ENCODE measurements around the gene LY6G6D. TPM values are rescaled to one million over a fixed set of nuclear protein-coding genes. Genes with fewer than 3 reads are reported as not detected.
A peak's percentile ranks its signal among the peaks of the same experiment; 100 is the strongest.

The LY6G6D gene, protein sequence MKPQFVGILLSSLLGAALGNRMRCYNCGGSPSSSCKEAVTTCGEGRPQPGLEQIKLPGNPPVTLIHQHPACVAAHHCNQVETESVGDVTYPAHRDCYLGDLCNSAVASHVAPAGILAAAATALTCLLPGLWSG
- not detected for polyA plus RNA-seq (2012; ENCODE audit: low read depth, missing spikeins)

GRCh38 chr6:31715022-31715958 is at the start of gene LY6G6D:
LY6G6D (plus strand) TSS chr6:31715348; CDS start chr6:31715356, 8 bp downstream.
- DNase-seq (ENCODE audit: insufficient read length, low spot score) (no peak), FAIRE-seq (no peak)
- no peak for TF ChIP-seq SPI1 (IDR thresholded peaks at IDR 0.05; ENCODE audit: low read depth, low read length)
- TF ChIP-seq POLR2A (IDR thresholded peaks at IDR 0.05; ENCODE audit: low read depth, low read length), result no peak
- TF ChIP-seq PAX5 (IDR thresholded peaks at IDR 0.05; ENCODE audit: insufficient read depth, low read length, severe bottlenecking), result no peak
- no peak for TF ChIP-seq POLR2AphosphoS5 (IDR thresholded peaks at IDR 0.05; ENCODE audit: low read depth, low read length)
- TF ChIP-seq POU2F2 (IDR thresholded peaks at IDR 0.05; ENCODE audit: low read depth, low read length), result no peak
- no peak for TF ChIP-seq TAF1 (IDR thresholded peaks at IDR 0.05; ENCODE audit: low read depth, low read length)

DNA sequence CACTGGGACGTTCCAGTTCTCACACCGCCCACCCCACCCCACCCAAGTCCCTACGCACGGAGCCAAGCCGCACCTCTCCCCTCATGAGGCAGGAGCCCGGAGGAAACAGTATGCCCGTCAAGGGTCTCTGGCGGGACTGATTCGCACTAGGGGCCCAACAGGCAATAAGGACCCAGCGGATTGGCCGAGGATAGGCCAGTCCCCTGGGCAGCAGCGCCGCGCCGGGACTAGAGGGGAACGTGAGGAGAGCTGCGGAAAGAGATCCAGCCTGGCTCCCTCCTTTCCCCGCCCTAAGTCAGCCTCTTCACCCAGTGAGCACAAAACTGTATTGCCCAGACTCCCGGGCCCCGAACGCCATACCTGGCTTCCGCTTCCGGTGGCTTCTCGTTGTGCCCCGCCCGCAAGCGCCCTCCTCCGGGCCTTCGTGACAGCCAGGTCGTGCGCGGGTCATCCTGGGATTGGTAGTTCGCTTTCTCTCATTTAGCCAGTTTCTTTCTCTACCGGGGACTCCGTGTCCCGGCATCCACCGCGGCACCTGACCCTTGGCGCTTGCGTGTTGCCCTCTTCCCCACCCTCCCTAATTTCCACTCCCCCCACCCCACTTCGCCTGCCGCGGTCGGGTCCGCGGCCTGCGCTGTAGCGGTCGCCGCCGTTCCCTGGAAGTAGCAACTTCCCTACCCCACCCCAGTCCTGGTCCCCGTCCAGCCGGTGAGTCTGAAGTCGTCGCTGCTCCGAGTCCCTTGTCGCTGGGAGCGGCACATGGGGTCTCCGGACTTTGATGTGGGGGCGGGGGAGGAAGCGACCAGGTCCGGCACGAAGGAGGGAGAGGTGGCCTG is 49.4 kb upstream of the LY6G6D start, which contains the start of gene CSNK2B:
Gene CSNK2B, plus strand, starts transcription at position 580 of the 836 bp plus-strand sequence. CDS start 752 bp downstream, outside the sequence.
- TF ChIP-seq TAF1 (IDR thresholded peaks at IDR 0.05; ENCODE audit: low read depth, low read length) (peak; percentile 73), SPI1 (IDR thresholded peaks at IDR 0.05; ENCODE audit: low read depth, low read length) (peak; percentile 11; the same call in 1 of the 2 replicates), POLR2A (IDR thresholded peaks at IDR 0.05; ENCODE audit: low read depth, low read length) (peak; percentile 95), POLR2AphosphoS5 (IDR thresholded peaks at IDR 0.05; ENCODE audit: low read depth, low read length) (peak; percentile 95), POU2F2 (IDR thresholded peaks at IDR 0.05; ENCODE audit: low read depth, low read length) (peak; percentile 44; the same call in 1 of the 2 replicates), PAX5 (IDR thresholded peaks at IDR 0.05; ENCODE audit: insufficient read depth, low read length, severe bottlenecking) (no peak)
- DNase-seq (ENCODE audit: insufficient read length, low spot score) (peak; percentile 97), FAIRE-seq (peak; percentile 88)

GRCh38 chr6:31666337-31666965 is 48.7 kb upstream of the LY6G6D start:
- FAIRE-seq, result no peak

DNA sequence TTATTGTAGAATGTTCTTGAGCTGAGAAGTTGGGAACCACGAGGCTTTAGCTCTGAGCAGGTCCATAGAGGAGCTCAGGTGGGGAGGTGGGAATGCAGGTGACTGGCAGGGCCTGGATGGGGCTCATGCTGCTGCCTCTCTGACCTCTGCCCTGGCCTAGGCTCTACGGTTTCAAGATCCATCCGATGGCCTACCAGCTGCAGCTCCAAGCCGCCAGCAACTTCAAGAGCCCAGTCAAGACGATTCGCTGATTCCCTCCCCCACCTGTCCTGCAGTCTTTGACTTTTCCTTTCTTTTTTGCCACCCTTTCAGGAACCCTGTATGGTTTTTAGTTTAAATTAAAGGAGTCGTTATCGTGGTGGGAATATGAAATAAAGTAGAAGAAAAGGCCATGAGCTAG is 45.5 kb upstream of the LY6G6D start, which contains the start of gene LY6G5B:
Gene LY6G5B, plus strand, starts transcription at position 301 of the 400 bp plus-strand sequence. CDS start 975 bp downstream, outside the sequence.
- DNase-seq (ENCODE audit: insufficient read length, low spot score) (no peak), FAIRE-seq (no peak)
- TF ChIP-seq POLR2AphosphoS5 (IDR thresholded peaks at IDR 0.05; ENCODE audit: low read depth, low read length), result no peak
- no peak for TF ChIP-seq PAX5 (IDR thresholded peaks at IDR 0.05; ENCODE audit: insufficient read depth, low read length, severe bottlenecking)
- TF ChIP-seq POU2F2 (IDR thresholded peaks at IDR 0.05; ENCODE audit: low read depth, low read length), result no peak
- TF ChIP-seq POLR2A (IDR thresholded peaks at IDR 0.05; ENCODE audit: low read depth, low read length), result no peak
- no peak for TF ChIP-seq TAF1 (IDR thresholded peaks at IDR 0.05; ENCODE audit: low read depth, low read length)

More at GRCh38 chr6:31666337-31666965, 48.7 kb upstream of the LY6G6D start:
- no peak for DNase-seq (ENCODE audit: insufficient read length, low spot score)
- TF ChIP-seq POU2F2 (IDR thresholded peaks at IDR 0.05; ENCODE audit: low read depth, low read length) (no peak), TAF1 (IDR thresholded peaks at IDR 0.05; ENCODE audit: low read depth, low read length) (no peak), POLR2A (IDR thresholded peaks at IDR 0.05; ENCODE audit: low read depth, low read length) (no peak), POLR2AphosphoS5 (IDR thresholded peaks at IDR 0.05; ENCODE audit: low read depth, low read length) (no peak), PAX5 (IDR thresholded peaks at IDR 0.05; ENCODE audit: insufficient read depth, low read length, severe bottlenecking) (no peak), SPI1 (IDR thresholded peaks at IDR 0.05; ENCODE audit: low read depth, low read length) (no peak)

DNA sequence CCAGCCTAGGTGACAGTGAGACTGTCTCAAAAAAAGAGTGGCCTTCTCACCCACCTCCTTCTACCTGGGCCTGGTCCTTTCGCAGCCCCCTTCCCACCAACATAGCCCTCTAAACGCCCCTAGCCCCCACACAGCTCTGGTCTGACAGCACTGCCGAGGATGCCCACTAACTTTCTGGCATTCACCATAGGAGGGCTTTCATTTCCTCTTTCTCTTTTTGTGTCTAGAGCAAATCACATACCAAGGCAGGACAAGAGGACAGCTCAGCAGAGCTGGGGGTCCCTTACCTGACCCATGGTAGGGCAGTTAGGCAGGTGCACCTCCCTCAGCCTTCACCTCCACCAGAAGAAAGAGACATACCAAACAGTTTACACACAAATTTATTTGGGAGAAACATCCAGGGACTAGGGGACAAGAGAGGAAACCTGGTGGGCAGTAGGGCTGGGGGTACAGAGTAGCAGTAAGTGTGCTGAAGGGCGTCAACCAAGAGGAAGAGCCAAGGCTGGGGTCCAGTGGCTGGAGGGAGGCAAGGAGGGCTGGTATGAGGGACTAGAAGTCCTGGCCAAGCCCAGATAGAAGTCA is 38.7 kb upstream of the LY6G6D start:
- TF ChIP-seq SPI1 (IDR thresholded peaks at IDR 0.05; ENCODE audit: low read depth, low read length) (peak; percentile 85), PAX5 (IDR thresholded peaks at IDR 0.05; ENCODE audit: insufficient read depth, low read length, severe bottlenecking) (no peak)
- FAIRE-seq (no peak), DNase-seq (ENCODE audit: insufficient read length, low spot score) (no peak)

DNA sequence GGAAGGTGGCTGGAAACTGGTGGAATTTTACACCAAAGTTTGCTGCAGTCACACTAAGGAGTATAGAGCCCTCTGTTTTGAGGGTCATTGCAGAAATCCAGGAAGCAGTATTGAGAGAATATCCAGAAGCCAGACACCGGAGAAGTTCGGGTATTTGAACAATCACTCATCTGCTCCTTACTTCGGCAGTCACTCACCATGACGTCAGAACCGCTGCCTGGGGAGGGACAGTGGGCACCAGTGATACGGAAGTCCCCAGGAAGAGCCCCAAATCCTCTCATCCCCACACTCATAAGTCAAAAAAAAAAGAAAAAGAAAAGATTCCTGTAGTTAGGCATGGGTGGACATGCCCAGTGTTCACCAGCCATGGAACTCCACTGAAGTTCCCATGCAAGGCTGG is 38.2 kb upstream of the LY6G6D start:
- no peak for DNase-seq (ENCODE audit: insufficient read length, low spot score)
- TF ChIP-seq TAF1 (IDR thresholded peaks at IDR 0.05; ENCODE audit: low read depth, low read length) (no peak), POU2F2 (IDR thresholded peaks at IDR 0.05; ENCODE audit: low read depth, low read length) (no peak), POLR2A (IDR thresholded peaks at IDR 0.05; ENCODE audit: low read depth, low read length) (no peak), PAX5 (IDR thresholded peaks at IDR 0.05; ENCODE audit: insufficient read depth, low read length, severe bottlenecking) (no peak)
- FAIRE-seq, result no peak

GRCh38 chr6:31677955-31678354 is 37.2 kb upstream of the LY6G6D start:
- FAIRE-seq (no peak), DNase-seq (ENCODE audit: insufficient read length, low spot score) (no peak)
- TF ChIP-seq POLR2AphosphoS5 (IDR thresholded peaks at IDR 0.05; ENCODE audit: low read depth, low read length) (no peak), SPI1 (IDR thresholded peaks at IDR 0.05; ENCODE audit: low read depth, low read length) (no peak), POU2F2 (IDR thresholded peaks at IDR 0.05; ENCODE audit: low read depth, low read length) (no peak), PAX5 (IDR thresholded peaks at IDR 0.05; ENCODE audit: insufficient read depth, low read length, severe bottlenecking) (no peak), TAF1 (IDR thresholded peaks at IDR 0.05; ENCODE audit: low read depth, low read length) (no peak), POLR2A (IDR thresholded peaks at IDR 0.05; ENCODE audit: low read depth, low read length) (no peak)
